ENCODE results near the gene FMN1. TPM values are rescaled to one million over a fixed set of nuclear protein-coding genes. Genes with fewer than 3 reads are reported as not detected.

The FMN1 gene
- total RNA-seq, 1 donor from 2014 or later = 4.0 TPM

DNA sequence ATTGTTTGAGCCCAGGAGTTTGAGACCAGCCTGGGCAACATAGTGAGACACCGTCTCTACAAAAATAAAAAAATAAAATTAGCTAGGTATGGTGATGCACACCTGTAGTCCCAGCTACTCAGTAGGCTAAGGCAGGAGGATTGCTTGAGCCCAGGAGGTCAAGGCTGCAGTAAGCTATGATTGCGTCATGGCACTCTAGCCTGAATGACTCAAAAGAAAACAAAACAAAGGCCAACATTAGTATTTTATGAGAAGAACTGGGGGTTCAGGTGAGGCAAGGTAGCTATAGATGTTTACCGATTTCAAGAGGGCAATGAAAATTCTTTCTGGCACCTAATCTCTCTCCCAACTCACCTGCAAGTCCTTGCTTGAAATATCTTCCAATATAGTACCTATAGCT, 399.5 kb downstream of the FMN1 start:
- H3K4me3 Mint-ChIP-seq (ENCODE audit: unreplicated experiment) = no peak overlapping the region
- peaks cover 3% of the 10 kb centered on the region for H3K9me3 Mint-ChIP-seq (ENCODE audit: low read depth)
- H3K4me1 Mint-ChIP-seq (ENCODE audit: low read depth) = peaks cover 13% of the 10 kb centered on the region
- TF ChIP-seq, protein P1, sequence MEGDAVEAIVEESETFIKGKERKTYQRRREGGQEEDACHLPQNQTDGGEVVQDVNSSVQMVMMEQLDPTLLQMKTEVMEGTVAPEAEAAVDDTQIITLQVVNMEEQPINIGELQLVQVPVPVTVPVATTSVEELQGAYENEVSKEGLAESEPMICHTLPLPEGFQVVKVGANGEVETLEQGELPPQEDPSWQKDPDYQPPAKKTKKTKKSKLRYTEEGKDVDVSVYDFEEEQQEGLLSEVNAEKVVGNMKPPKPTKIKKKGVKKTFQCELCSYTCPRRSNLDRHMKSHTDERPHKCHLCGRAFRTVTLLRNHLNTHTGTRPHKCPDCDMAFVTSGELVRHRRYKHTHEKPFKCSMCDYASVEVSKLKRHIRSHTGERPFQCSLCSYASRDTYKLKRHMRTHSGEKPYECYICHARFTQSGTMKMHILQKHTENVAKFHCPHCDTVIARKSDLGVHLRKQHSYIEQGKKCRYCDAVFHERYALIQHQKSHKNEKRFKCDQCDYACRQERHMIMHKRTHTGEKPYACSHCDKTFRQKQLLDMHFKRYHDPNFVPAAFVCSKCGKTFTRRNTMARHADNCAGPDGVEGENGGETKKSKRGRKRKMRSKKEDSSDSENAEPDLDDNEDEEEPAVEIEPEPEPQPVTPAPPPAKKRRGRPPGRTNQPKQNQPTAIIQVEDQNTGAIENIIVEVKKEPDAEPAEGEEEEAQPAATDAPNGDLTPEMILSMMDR (IDR thresholded peaks at IDR 0.05) = no peak
- H3K27ac Mint-ChIP-seq (ENCODE audit: unreplicated experiment) = no peak overlapping the region
- H3K36me3 Mint-ChIP-seq (ENCODE audit: low read depth) = peaks cover 2% of the 10 kb centered on the region
- no peak for DNase-seq (ENCODE audit: low spot score)
- H3K27me3 Mint-ChIP-seq (ENCODE audit: low read depth) = no peaks in the 10 kb centered on the region

DNA sequence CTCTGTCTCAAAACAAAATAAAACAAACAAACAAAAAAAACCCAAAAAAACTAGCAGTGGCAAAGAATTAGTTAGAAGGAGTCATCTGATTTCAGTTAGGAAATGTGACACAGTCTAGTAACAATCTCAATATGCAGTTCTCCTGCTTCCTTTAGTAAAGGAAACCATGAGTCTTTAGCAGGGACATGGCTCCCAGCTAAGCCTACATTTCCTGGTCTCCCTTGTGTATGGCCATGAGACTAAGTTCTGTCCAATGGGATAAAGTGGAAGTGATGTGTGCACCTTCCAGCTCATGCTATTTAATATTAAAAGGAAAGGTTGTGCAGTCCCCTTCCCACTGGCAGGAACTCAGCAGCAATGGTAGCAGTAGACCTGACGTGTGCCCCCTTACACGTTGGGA, 402.1 kb downstream of the FMN1 start:
- no peak overlapping the region for H3K27ac Mint-ChIP-seq (ENCODE audit: unreplicated experiment)
- peaks cover 2% of the 10 kb centered on the region for H3K36me3 Mint-ChIP-seq (ENCODE audit: low read depth)
- DNase-seq (ENCODE audit: low spot score) = no peak
- peaks cover 12% of the 10 kb centered on the region for H3K4me1 Mint-ChIP-seq (ENCODE audit: low read depth)
- TF ChIP-seq, protein P1 (IDR thresholded peaks at IDR 0.05) = no peak
- no peak overlapping the region for H3K4me3 Mint-ChIP-seq (ENCODE audit: unreplicated experiment)
- H3K27me3 Mint-ChIP-seq (ENCODE audit: low read depth) = no peaks in the 10 kb centered on the region
- peaks cover 3% of the 10 kb centered on the region for H3K9me3 Mint-ChIP-seq (ENCODE audit: low read depth)

- no peak overlapping the region for H3K4me3 Mint-ChIP-seq (ENCODE audit: unreplicated experiment)
- H3K4me1 Mint-ChIP-seq (ENCODE audit: low read depth) = peaks cover 19% of the 10 kb centered on the region
- peaks cover 2% of the 10 kb centered on the region for H3K36me3 Mint-ChIP-seq (ENCODE audit: low read depth)
- no peak overlapping the region for H3K27ac Mint-ChIP-seq (ENCODE audit: unreplicated experiment)
- TF ChIP-seq, protein P1 (IDR thresholded peaks at IDR 0.05) = no peak
- no peak for DNase-seq (ENCODE audit: low spot score)
- H3K9me3 Mint-ChIP-seq (ENCODE audit: low read depth) = peaks cover 3% of the 10 kb centered on the region
- no peaks in the 10 kb centered on the region for H3K27me3 Mint-ChIP-seq (ENCODE audit: low read depth)
Observed at GRCh38 chr15:32790352-32790999, 404.0 kb downstream of the FMN1 start.

DNA sequence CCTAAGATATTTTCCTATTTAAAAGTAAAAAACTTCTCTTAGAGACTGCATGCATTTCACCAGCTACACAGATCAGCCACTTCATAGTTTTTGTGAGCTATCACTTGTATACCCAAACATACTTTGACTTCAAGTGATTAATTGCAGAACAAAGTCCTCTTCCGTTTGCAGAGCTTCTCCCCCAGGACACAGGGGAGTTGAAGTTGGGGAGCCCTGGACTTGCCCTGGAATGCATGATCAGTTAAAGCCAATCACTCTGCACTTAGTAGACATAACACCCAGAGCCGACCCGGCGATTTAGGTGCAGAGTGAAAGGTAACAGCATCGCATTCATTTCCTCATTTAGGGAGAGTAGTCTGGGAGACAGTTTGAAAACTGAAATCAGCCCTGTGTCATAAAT, 406.6 kb downstream of the FMN1 start:
- H3K9me3 Mint-ChIP-seq (ENCODE audit: low read depth) = peaks cover 3% of the 10 kb centered on the region
- no peak for DNase-seq (ENCODE audit: low spot score)
- peaks cover 2% of the 10 kb centered on the region for H3K36me3 Mint-ChIP-seq (ENCODE audit: low read depth)
- no peak overlapping the region for H3K4me3 Mint-ChIP-seq (ENCODE audit: unreplicated experiment)
- peaks cover 19% of the 10 kb centered on the region for H3K4me1 Mint-ChIP-seq (ENCODE audit: low read depth)
- TF ChIP-seq, protein P1 (IDR thresholded peaks at IDR 0.05) = no peak
- no peak overlapping the region for H3K27ac Mint-ChIP-seq (ENCODE audit: unreplicated experiment)
- no peaks in the 10 kb centered on the region for H3K27me3 Mint-ChIP-seq (ENCODE audit: low read depth)

GRCh38 chr15:32786906-32787305, 407.6 kb downstream of the FMN1 start:
- H3K4me3 Mint-ChIP-seq (ENCODE audit: unreplicated experiment) = no peak overlapping the region
- no peak for DNase-seq (ENCODE audit: low spot score)
- peak overlapping the region; percentile 66 for H3K27ac Mint-ChIP-seq (ENCODE audit: unreplicated experiment)
- H3K36me3 Mint-ChIP-seq (ENCODE audit: low read depth) = peaks cover 2% of the 10 kb centered on the region
- H3K4me1 Mint-ChIP-seq (ENCODE audit: low read depth) = peaks cover 20% of the 10 kb centered on the region
- H3K27me3 Mint-ChIP-seq (ENCODE audit: low read depth) = no peaks in the 10 kb centered on the region
- TF ChIP-seq, protein P1 (IDR thresholded peaks at IDR 0.05) = no peak
- H3K9me3 Mint-ChIP-seq (ENCODE audit: low read depth) = peaks cover 3% of the 10 kb centered on the region

All from chondrocyte (in vitro differentiated cells).